HG03565 (cell line): ENCODE results near the gene IGFBP1.

Experiments
- ATAC-seq: cut with Tn5 transposase; IDR thresholded peaks from one replicate; pipeline ENCODE4 v1.9.1; 2021; ENCODE audit warnings: mild to moderate bottlenecking, moderate library complexity; ENCODE audit not compliant: unreplicated experiment

IGFBP1 gene

DNA sequence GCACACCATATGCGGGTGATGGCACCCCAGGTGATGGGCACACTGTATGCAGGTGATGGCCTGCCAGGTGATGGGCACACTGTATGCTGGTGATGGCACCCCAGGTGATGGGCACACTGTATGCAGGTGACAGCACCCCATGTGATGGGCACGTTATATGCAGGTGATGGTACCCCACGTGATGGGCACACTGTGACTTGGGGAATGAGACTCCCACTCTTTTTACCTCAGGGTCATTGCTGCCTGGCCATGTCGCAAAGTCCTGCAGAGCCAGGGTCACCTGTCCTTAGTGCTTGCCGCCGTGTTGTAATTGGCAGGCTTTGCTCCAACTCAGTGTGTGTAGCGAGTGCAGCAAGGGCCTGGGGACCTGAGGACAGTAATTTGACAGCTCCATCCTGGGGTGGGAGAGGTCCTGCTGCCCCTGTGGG, 7.8 kb upstream of the IGFBP1 start:
- no peak for ATAC-seq

DNA sequence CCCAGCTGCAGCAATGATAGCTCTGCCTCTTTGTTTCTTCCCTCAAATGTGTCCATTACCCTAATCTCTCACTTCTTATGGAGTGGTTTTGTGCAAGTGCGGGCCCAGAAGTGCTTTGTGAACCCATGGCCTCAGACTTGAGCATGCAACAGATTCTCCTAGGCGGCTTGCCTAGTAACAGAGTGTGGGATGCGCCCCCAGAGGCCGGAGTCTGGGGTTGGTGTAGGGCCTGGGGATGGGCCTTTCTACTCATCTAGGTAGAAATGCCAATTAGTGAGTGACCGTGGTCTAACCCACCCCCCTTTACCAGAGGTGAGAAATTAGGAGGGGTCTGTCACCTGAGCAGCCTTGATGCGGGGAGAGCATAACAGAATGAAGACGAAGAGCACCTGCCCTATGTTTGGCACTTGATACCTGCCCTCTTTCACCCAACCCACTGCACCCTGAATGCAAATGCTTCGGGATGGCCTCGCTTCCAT, 7.0 kb upstream of the IGFBP1 start:
- ATAC-seq, result no peak

DNA sequence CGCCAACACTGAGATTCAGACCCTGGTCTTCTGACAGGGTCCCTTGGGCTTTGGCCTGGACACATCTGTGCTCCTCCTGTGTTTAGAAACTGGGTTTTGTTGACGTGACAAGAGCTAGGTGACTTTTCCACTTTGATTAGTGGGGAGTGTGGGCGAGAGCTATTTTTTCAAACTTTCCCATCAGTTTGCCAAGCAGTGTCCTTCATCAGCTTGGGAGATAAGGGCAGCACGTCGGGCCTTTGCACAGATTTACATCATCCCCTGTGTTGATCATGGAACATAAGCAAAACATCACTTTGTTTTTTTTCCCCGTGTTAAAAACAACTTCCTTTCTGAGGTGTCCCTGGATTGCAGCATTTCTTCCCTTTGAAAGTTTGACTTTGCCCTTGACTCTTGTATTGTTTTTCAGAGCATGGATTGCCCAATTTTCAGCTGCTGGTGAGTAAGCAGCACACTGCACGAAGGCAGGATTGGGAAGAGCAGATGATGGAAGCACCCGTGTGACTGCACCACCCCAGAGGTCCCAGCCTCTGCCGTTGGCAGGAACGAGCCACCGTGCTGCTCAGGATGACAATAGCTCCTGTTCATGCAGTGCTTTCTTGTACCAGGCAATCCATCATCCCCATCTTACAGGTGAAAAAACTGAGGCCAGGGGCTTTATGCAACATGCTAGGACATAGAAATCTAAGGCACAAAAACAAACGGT, 6.4 kb upstream of the IGFBP1 start:
- ATAC-seq, result no peak

DNA sequence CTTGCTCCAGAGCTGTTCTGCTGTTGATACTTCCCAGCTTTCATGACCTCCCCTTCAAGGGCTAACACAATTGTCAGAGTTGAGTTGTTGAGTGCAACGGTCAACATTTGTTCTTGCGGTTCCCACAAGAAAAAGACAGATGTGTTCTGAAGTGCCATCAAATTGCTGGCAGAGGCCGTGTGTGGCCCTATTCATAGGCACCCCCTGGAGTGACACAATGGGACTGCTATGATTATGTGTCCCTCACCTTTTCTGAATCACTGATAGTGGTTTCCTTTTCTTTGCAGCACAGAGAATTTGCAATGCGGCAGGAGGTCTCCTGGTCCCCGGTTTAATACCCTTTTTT, 5.8 kb upstream of the IGFBP1 start:
- ATAC-seq, result no peak

DNA sequence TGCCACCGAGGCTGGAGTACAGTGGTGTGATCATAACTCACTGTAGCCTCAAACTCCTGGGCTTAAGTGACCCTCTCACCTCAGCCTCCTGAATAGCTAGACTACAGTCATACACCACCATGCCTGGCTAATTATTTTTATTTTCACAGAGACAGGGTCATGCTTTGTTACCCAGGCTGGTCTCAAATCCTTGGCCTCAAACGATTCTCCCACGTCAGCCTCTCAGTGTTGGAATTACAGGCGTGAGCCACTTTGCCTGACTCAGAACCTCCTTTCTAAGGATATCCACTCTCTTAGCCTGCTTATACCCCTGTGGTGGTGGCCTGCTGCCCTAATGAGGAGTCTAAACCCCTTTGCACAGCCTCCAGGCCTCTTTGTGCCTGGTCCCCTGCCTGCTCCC, 4.2 kb upstream of the IGFBP1 start:
- no peak for ATAC-seq

DNA sequence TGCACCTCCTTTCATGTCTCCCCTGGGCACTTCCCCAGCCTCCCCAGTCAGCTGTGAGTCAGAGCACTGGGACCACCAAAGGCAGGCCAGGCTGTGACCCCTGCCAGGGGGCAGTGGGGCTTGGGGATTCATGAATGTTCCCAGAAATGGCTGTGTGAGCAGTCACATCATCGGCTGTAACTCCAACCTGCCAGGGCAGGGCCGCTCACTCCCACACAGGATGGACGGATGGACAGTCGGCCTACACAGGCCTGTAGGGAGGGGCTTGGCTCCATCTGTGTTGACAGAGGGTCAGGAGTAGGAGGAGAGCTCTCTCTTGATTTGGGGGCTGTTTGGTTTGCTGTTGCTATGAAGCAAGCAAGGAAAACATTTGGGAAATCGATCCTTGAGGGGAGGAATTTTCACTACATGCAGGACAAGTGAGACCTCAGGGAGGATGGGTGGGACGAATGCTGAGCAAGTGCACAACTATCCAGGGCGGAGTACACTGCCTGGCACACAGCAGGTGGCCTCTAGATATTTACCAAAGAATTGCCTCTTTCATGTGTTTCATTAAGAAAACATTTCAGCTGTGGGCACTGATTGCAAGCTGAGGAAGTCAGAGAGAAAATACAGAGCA, 2.9 kb upstream of the IGFBP1 start:
- ATAC-seq, result no peak

DNA sequence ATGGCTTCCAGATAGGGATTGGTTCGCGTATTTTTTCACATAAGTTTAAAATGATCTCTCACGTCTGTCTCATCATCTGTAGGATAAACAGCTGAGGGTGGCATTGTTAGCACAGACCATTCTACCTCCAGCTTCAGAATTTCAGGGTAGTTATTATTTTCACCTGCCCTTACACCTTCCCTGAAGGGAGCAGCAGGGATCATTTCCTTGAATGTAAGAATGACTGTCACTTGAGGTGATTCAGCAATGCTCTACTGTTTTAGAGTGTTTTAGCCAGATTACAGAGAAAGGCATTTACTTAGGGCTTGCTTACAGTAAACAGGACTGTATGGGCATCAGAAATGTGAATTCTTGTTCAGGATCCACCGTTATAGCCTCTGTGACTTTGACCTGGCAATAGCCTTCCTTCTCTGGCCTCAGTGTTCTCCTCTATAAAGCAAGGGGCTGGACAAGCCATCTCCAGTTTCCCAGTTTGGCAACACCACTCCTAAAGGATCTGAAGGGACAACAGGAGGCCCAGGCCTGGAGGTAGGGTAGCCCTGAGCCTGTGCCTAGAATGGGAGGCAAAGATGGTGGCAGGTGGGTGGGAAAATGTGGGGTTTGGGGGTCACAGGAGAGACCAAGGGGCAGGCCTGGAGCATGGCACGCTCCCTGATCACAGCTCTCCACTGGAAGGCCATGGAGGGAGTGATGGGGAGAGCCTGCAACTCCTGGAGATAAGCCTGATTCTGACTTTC, 1.2 kb upstream of the IGFBP1 start:
- no peak for ATAC-seq

DNA sequence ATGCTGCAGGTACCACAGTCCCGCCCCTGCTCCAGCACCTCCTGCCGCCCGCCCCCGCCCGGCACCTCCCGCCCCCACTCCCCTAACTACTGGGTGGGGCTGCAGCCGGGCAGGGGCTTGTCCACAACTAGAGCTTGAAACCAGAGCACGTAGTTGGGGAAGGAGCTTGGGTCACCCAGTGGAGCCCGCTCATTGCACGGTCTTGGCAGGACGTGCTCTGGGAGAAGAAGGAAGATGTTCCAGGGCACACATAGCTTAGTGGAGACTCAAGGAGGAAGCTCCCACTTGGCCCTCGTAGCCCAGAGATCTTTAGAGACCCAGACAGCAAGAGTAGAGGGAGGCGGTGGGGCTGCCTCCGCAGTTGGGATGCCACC, 692 bp downstream of the IGFBP1 start:
- ATAC-seq, result no peak

DNA sequence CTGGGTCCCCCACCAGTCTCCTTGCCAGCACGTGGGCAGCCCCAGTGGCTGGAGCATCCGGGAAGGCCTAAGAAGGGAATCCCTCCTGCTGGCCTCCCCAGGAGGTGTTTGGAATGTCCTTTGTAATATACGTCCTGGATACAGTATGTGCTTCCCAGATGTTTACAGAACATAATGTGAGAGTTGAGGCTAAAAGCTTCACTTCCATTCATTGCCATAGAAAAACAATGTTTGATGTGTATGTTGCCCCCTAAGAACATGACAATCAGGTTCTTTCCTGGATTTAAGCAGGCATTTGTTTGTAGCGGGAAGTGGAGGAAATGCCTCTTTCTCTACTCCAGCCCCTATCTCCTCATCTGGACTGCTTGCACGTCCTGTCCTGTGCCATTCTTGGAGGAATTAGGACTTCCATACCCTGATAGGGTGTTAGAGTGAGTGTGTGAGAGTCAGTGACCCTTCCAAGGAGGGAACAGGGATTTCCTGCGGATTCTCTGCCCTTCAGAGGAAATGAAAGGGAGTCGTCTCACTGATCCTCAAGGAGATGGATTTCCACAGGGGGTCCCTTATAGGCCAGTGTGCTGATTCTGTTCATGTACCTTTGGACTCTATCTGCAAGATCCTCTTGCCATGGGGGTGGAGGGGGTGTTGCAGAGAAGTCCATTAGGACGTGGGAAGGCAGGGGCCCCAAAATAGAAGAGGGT, 1.2 kb downstream of the IGFBP1 start:
- no peak for ATAC-seq

DNA sequence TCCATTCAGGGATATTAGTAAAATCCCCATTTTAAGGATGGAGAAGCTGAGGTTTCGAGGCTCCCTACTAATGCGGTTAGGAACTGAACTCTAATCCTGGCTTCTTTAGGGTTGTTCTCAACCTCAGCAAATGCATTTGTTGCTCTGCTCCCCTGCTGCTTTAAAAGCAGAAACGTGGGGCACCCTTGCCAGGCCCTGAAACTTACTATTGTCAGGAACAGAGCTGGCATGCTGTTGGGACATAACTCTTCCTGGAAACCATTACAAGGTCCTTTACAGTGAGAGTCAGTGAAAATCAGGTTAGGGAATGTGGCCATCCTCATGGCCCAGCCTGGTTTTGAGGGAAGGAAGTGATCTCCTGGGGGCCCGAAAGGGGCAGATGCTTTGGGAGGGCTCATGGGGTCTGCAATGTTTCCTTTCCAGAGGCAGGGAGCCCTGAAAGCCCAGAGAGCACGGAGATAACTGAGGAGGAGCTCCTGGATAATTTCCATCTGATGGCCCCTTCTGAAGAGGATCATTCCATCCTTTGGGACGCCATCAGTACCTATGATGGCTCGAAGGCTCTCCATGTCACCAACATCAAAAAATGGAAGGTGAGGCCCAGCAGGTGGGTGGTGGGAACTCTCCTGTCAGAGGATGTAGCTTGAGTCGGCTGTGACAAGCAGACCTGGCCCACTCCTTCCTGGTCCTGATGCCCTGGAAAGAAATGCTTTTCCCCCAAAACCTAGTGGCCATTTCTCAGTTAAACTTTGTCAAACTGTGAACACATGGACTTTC, 2.0 kb downstream of the IGFBP1 start:
- ATAC-seq, result no peak

DNA sequence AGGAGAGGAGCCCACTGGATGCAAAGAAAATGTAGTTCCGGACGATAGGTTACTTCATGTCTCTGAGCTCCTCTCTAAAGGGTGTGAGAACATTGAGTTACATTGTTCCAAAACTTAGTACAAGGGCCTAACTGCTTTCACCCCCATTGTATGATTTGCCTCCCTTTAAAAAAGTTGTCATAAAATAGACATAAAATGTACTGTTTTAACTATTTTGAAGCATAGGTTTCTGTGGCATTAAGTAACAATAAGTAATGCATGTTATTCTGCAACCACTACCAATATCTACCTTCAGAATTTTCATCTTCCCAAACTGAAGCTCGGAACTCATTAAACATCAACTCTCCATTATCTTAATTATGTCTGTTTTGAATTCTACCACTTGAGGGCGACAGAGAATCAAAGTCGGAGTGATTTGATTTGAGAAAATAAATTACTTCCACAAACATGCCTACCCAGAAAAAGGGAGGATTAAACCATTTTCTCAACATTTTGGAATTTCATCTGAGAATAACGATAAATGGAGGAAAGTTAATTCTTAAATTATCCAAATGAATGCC, 2.7 kb downstream of the IGFBP1 start:
- no peak for ATAC-seq

DNA sequence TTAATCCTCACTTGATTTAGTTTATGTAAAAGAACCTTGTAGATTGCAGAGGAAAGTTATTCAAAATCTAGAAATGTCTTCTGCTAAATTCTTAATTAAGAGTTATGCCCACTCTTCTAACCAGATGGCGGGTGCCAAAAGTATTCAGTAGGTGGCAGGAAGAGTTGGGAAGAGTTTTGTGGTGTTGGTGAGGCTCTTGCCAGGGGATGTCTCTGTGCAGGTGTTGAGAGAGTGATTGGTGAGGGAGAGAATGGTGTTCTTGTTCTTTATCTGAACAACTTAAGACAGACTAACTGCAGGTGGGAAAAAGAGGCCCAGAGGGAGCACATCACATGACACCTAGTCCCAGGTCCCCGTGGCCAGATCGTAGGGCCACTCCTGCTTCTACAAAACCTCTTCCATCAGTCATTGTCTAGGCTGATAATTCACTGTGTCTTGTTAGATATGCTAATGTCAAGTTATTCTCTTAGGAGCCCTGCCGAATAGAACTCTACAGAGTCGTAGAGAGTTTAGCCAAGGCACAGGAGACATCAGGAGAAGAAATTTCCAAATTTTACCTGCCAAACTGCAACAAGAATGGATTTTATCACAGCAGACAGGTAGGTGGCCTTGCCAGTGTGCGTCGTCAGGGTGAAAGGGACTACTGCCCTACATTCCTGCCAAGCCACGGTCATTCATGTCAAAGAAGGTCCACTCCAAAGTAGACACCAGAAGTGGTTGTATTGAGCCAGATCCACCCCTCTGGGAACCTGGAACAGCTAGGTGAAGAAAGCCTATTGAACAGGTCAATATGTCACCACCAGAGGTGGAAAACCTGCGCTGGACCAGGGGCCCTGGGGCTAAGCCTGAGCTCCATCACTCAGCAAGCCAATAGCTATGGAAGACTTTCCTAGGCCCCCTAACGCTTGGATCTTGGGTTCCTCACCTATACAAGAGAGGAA, 3.4 kb downstream of the IGFBP1 start:
- ATAC-seq, result no peak

DNA sequence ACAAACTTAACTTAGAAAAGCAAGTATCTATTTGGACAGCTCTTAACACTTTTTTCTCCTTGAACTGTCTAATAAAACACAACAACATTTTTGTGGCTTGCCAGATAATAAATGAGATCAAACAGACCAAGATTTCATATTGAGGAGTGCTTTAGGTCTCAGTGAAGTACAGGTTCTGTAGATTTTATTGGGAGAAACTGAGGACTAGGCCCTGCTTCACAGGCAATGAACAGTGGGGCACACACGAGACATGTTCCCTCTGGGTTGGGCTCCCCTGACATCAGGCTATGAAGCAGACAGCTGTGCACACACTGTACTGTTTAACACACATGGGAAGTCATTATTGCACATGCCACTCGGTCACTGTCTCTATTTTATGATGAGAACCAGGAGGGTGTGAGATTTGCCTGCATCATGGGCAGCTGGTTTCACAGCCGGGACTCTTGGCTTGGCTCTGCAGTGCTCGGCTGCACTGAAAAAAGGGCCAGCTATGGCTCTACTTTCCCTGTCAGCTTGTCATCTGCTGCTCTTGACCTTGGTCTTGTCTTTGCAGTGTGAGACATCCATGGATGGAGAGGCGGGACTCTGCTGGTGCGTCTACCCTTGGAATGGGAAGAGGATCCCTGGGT, 4.2 kb downstream of the IGFBP1 start:
- ATAC-seq, result no peak

DNA sequence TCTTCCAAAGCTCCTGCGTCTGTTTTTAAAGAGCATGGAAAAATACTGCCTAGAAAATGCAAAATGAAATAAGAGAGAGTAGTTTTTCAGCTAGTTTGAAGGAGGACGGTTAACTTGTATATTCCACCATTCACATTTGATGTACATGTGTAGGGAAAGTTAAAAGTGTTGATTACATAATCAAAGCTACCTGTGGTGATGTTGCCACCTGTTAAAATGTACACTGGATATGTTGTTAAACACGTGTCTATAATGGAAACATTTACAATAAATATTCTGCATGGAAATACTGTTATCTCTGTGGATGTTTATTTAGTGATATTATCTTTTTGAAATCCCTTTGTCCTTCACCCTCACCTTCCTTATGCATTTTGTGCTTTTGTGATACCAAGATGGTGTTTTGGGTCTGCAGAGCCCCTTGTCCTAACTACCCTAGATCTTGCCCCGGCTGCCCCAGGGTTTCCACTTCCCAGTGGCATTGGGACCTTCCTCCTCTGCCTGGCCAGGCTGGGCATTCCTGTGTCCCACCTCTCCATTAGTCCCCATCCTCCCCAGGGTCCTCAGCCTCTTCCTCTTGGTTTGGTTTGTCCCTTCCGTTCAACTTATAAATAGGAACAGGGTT, 5.2 kb downstream of the IGFBP1 start:
- no peak for ATAC-seq

DNA sequence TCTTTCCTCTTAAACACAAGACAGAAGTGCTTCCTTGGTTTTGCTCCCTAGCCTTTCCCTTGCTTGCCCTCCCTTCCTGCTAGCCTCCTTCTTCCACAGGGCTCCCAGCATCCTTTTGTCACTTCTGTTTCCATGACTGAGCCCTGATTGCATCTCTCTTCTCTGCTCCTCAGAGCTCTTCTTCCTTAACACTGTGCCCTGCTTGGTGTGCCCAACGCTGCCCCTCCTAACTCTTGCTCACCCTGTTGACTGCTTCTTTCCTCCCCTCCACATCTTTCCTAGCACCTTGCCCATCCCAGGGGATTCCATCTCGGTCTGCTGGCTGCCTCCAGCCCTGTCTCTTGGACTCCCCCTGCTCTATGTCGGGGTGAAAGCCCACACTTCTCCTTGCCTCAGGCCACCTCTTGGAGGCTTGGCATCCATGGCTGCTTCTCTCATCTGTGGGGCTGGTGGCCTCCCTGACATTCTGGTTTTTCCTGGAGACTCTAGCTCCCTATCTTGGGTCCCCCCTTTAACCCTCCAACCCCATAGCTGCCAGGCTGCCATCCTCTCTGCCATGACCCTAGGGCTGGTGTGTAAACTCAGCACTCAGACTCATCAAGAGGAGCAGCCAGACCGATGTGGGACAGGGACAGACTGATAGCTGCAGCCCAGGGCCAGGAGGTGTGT, 5.8 kb downstream of the IGFBP1 start:
- ATAC-seq, result no peak

DNA sequence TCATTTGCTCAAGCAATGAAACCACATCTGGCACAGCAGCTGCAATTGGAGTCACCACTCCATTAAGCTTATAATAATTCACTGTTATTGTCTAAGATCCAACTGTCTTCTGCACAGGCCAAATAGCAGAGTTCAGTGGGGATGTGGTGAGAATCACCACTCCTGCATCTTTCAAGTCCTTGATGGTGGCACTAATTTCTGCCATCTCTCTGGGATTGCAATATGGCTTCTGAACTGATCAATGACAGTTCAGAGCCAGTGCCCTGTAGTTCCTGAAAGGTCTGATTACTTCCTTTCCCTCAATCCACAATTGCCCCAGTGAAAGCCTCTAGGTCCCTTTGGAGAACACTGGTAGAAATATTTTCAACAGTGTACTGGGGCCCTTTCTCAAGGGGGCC, 6.4 kb downstream of the IGFBP1 start:
- ATAC-seq, result no peak

DNA sequence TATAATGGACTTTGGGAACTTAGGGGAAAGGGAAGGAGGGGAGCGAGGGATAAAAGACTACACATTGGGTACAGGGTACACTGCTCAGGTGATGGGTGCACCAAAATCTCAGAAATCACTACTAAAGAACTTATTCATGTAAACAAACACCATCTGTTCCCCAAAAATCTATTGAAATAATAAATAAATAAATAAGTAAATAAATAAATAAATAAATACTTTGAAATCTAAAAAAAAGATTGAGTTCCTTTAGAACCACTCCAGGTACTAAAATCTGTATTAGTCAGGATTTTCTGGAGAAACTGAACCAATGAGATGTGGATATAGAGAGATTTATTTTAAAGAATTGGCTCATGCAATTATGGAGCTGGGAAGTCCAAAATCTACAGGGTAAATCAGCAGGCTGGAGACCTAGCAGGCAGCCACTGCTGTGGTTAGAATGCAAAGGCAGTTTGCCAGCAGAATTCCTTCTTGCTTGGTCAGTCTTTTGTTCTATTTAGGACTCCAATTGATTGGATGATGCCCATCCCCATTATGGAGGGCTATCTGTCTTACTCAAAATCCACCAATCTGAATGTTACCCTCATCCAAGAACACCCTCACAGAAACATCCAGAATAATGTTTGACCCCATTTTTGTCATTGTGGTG, 8.9 kb downstream of the IGFBP1 start:
- ATAC-seq, result no peak

DNA sequence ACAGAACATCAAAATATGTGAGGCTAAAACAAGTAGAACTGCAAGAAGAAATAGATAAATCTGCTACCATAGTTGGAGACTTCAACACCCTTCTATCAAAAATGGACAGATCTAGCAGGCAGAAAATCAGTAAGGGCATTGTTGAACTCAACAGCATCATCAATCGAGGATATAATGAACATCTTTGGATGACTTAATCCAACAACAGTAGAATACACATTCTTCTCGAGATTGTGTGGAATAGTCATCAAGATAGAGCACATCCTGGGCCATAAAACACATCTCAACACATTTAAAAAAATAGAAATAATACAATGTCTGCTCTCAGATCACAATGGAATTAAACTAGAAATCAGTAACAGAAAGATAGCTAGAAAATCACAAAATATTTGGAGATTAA, 9.9 kb downstream of the IGFBP1 start:
- ATAC-seq, result no peak
